OCI-LY1 (cell line): ENCODE data around the gene CALML5.

ENCODE experiments used
- H2AFZ ChIP-seq: fragments of 200-600 bp; sonication (generic), shearing (Covaris generic); 2 replicates; pipeline ENCODE4 v1.6.0; 2014; ENCODE audit warnings: antibody characterized with exemption, mild to moderate bottlenecking, low read length
- H3F3A ChIP-seq: fragments of 200-600 bp; sonication (generic), shearing (Covaris generic); 2 replicates; pipeline ENCODE4 v1.6.0; 2014; ENCODE audit warnings: mild to moderate bottlenecking, antibody characterized with exemption, low read length, moderate library complexity; ENCODE audit not compliant: insufficient read depth
- H3K27ac ChIP-seq: fragments of 200-600 bp; sonication (generic); 2 replicates; pipeline ENCODE4 v1.5.1; 2014; ENCODE audit warnings: low read length, mixed run types, mild to moderate bottlenecking, low read depth; ENCODE audit not compliant: poor library complexity, severe bottlenecking
- H3K27me3 ChIP-seq: fragments of 200-600 bp; sonication (generic); 2 replicates; pipeline ENCODE4 v1.6.0; 2014; ENCODE audit warnings: antibody characterized with exemption, mild to moderate bottlenecking, low read length, moderate library complexity; ENCODE audit not compliant: insufficient read depth
- H3K36me3 ChIP-seq: fragments of 200-600 bp; sonication (generic); 2 replicates; pipeline ENCODE4 v1.6.1; 2014; ENCODE audit warnings: mild to moderate bottlenecking, antibody characterized with exemption, low read length, moderate library complexity, mixed read lengths; ENCODE audit not compliant: insufficient read depth
- H3K4me1 ChIP-seq: fragments of 200-600 bp; sonication (generic); 2 replicates; pipeline ENCODE4 v1.5.1; 2014; ENCODE audit warnings: mild to moderate bottlenecking, low read length, moderate library complexity; ENCODE audit not compliant: insufficient read depth, severe bottlenecking
- H3K4me2 ChIP-seq: fragments of 200-600 bp; sonication (generic), shearing (Covaris generic); 2 replicates; pipeline ENCODE4 v1.6.1; 2014; ENCODE audit warnings: low read length
- H3K4me3 ChIP-seq: fragments of 200-600 bp; sonication (generic); 2 replicates; pipeline ENCODE4 v1.5.1; 2014; ENCODE audit warnings: low read length, low read depth, mild to moderate bottlenecking, mixed read lengths; ENCODE audit not compliant: poor library complexity, severe bottlenecking
- H3K79me2 ChIP-seq: fragments of 200-600 bp; shearing (Covaris generic); 2 replicates; pipeline ENCODE4 v1.6.1; 2016; ENCODE audit warnings: mixed run types, low read length, mixed read lengths; ENCODE audit not compliant: insufficient read depth
- H3K9ac ChIP-seq: fragments of 200-600 bp; sonication (generic), shearing (Covaris generic); 2 replicates; pipeline ENCODE4 v1.6.1; 2014; ENCODE audit warnings: mild to moderate bottlenecking, low read length, mixed read lengths
- H3K9me2 ChIP-seq: fragments of 200-600 bp; sonication (generic), shearing (Covaris generic); 2 replicates; pipeline ENCODE4 v1.6.1; 2014; ENCODE audit warnings: low read depth, mild to moderate bottlenecking, low read length, mixed read lengths
- H3K9me3 ChIP-seq: fragments of 200-600 bp; shearing (Covaris generic); 2 replicates; pipeline ENCODE4 v1.6.1; 2014; ENCODE audit warnings: low read length, mixed read lengths
- H4K20me1 ChIP-seq: fragments of 200-600 bp; sonication (generic), shearing (Covaris generic); 2 replicates; pipeline ENCODE4 v1.6.0; 2016; ENCODE audit warnings: mild to moderate bottlenecking, low read length; ENCODE audit not compliant: insufficient read depth
- CTCF ChIP-seq: fragments of 200-600 bp; sonication (generic), shearing (Covaris generic); IDR thresholded peaks from 2 replicates; pipeline ENCODE4 v1.5.1; 2017; ENCODE audit warnings: mild to moderate bottlenecking, antibody characterized with exemption, low read length, moderate library complexity, mixed read lengths
- EZH2 ChIP-seq: fragments of 200-600 bp; sonication (generic), shearing (Covaris generic); IDR thresholded peaks from 2 replicates; pipeline ENCODE4 v1.8.0; 2017; ENCODE audit warnings: borderline replicate concordance, mixed run types, mild to moderate bottlenecking, antibody characterized with exemption, low read length, moderate library complexity, mixed read lengths

CALML5 gene

DNA sequence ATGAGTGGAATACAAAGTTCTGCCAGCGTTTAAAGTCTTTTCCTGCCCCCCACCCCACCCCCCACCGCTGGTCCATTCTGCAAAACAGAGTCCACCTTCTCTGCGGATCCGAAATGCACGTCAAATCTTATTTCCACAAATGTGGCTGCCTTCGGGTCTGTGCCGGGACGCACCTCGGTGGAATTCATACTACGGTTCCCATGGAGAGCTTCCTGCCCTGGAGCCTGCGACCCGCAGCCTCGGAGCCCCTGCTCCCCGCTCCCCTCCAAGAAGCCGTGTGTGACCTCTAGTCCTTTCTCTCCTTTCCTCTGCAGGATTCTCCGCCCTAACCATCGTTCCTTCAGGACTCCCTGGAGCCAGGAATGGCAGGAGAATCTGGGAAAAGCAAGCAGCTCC, 12.5 kb upstream of the CALML5 start:
- Histone ChIP-seq H3K79me2 (no peaks in the 10 kb centered on the region), H3K4me1 (no peaks in the 10 kb centered on the region), H3K4me2 (no peak overlapping the region)

DNA sequence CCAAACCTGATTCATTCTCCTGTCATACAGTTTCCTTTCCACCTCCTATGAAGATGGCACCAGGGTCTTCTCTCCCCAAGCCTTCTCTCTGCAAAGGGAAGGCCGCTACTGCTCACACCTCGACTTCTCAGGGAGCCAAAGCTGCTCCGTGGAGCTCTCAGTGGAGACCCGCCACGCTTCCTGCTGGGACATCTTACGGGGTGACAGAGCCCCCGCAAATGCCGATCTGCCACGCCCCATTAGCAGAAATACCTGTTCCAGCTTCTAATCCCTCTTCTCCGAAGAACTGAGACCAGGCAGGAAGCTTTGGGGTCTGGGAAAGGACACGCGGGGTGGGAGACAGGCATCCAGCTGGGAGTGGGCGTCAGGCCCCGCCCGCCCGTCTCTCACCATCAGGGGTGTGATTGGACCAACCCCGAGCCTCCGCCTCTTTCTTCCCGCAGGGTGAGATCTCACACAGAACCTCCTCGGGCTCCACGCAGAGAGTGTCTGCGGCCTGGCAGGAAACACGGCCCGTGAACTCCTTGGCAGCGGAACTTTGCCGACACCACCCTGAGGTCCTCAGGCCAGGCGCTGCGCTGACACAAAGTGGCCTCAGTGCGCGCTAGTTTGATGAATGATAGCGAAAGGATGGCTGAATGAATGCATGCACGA, 12.0 kb upstream of the CALML5 start:
- Histone ChIP-seq H3K36me3 (no peaks in the 10 kb centered on the region), H3K9ac (no peak overlapping the region), H3K9me2 (no peaks in the 10 kb centered on the region), H3K4me3 (no peak overlapping the region), H3K27me3 (peaks cover 5% of the 10 kb centered on the region; the same call in 1 of the 2 replicates), H2AFZ (no peak overlapping the region), H3F3A (no peaks in the 10 kb centered on the region), H3K9me3 (no peaks in the 10 kb centered on the region), H3K79me2 (no peaks in the 10 kb centered on the region), H3K27ac (no peak overlapping the region), H3K4me2 (no peak overlapping the region), H3K4me1 (no peaks in the 10 kb centered on the region), H4K20me1 (no peaks in the 10 kb centered on the region)
- TF ChIP-seq CTCF, result no peak
- TF ChIP-seq EZH2, result no peak

More for the DNA sequence above, 12.5 kb upstream of the CALML5 start:
- Histone ChIP-seq H3K27me3 (peaks cover 5% of the 10 kb centered on the region; the same call in 1 of the 2 replicates), H4K20me1 (no peaks in the 10 kb centered on the region), H3K9ac (no peak overlapping the region), H3K9me3 (no peaks in the 10 kb centered on the region), H3K9me2 (no peaks in the 10 kb centered on the region), H3K27ac (no peak overlapping the region), H3F3A (no peaks in the 10 kb centered on the region), H2AFZ (no peak overlapping the region), H3K36me3 (no peaks in the 10 kb centered on the region), H3K4me3 (no peak overlapping the region)
- no peak for TF ChIP-seq EZH2
- TF ChIP-seq CTCF, result no peak

GRCh38 chr10:5510281-5511072, 11.1 kb upstream of the CALML5 start:
- Histone ChIP-seq H4K20me1 (no peaks in the 10 kb centered on the region), H3K27ac (no peak overlapping the region), H3K9ac (no peak overlapping the region), H3K9me2 (no peaks in the 10 kb centered on the region), H3K4me1 (no peaks in the 10 kb centered on the region), H2AFZ (no peak overlapping the region), H3K9me3 (no peaks in the 10 kb centered on the region), H3K36me3 (no peaks in the 10 kb centered on the region), H3K4me3 (no peak overlapping the region), H3K27me3 (no peaks in the 10 kb centered on the region; the same call in 1 of the 2 replicates), H3F3A (no peaks in the 10 kb centered on the region), H3K4me2 (no peak overlapping the region), H3K79me2 (no peaks in the 10 kb centered on the region)
- TF ChIP-seq CTCF (no peak), EZH2 (no peak)
